Inferior parietal cortex (tissue), 1 donor: ENCODE measurements around the gene MYL5.
"Not testable (repeated sequence)": the region's sequence is repeated elsewhere in the genome, so short reads cannot be mapped to it uniquely, and the experiment has no call there.

Source experiments
- DNase-seq: peaks from one replicate; pipeline ENCODE4 v3.0.0-alpha.2; 2016; ENCODE audit errors: extremely low spot score

The MYL5 gene

GRCh38 chr4:725391-726234 lies 51.3 kb downstream of the MYL5 start:
- no peak for DNase-seq

GRCh38 chr4:726235-726787 lies 52.0 kb downstream of the MYL5 start:
- DNase-seq = no peak

DNA sequence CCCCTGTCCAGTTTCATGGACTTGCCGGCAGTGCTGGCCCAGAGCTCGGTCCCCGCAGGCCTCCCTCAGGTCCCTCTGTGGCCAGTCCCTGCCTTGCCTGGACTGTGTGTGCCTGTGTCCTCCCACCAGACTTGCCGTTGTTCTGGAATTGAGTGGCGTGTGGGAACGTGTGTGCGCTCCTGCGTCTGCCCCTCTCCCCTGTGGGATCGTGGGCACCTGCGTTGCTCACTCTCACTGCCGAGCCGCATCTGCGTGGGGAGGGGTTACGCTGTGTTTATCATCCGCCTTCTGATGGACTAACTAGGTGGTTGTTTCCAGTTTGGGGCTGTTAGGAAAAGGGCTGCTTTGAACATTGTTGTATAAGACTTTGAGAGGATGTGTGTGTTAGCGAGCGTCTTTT lies 52.5 kb downstream of the MYL5 start:
- DNase-seq = no peak

DNA sequence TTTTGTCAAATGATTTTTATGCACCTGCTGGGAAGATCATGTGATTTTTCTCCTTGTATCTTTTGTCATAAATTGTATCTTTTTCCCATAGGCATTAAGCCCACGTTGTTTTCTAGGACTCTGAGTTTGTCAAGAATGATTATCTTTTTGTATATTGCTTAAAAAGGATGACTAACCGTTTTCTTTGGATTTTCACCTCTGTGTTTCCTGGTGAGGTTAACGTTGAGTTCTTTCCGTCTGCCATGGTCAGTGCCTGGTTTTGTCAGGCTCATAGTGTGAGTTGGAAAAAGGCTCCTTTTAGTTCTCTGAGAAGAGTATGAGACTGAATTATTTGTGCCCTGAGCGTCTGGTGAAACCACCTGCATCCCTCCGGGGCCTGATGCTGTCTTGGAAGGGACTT lies 53.2 kb downstream of the MYL5 start:
- DNase-seq = no peak

DNA sequence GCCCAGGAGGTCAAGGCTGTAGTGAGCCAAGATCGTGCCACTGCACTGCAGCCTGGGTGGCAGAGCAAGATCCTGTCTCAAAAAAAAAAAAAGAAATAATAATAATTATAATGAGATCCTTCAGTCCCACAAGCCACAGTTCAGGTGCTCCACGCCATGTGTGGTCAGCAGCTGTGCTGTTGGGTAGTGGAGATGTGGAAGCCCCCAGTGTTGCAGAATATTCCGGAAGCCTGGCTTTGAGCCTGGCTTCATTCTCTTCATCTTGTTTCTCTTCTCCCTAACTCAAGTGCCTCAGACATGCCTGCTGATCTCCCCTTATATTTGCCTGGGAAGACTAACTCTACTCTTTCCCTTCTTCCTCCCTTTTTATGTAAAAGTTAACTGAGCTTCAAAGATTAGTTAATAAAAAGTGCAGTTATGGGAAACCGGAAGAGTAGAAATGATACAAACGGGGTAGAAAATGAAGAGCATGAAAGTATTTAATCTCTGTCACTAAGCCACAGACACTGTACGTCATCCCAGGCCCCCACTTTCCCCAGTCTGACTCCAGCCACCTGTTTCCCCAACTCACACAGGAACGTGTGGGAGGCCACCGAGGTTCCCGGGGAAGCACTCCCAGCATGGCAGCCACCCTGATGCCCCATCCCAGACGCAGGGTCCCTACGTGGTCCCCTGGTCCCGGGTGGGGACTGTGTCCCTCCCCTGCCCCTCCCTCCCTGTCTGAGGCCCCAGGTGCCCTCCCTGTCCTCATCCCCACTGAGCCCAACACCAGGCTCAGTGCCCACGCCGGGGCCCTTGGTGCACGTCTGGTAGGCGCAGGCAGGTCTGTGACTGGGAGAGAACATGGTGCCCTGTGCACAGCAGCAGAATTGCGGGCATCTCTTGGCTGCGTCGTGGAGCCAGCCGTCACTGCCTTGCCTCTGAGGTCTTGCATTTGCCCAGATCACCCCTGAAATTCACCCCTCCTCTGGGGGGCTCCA lies 55.3 kb downstream of the MYL5 start:
- no peak for DNase-seq

DNA sequence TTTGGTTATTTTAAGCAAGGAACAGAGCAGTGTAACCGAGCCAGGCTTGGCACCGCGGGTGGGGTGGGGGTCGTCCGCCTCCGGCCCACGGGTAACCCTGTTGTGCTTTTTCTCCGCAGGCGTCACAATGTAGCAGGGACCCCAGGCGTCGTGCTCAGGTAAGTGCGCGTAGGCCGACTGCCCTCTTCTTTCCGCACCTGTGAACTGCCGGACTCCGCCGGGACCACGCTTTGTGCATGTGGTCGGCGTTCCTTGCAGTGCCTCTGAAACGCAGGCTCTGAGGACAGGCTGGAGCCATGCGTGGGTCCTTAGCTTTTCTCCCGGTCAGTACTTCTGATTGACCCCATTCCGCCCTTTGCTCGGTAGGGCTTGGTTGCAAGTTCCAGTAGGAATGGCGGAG lies 56.2 kb downstream of the MYL5 start:
- DNase-seq = no peak

DNA sequence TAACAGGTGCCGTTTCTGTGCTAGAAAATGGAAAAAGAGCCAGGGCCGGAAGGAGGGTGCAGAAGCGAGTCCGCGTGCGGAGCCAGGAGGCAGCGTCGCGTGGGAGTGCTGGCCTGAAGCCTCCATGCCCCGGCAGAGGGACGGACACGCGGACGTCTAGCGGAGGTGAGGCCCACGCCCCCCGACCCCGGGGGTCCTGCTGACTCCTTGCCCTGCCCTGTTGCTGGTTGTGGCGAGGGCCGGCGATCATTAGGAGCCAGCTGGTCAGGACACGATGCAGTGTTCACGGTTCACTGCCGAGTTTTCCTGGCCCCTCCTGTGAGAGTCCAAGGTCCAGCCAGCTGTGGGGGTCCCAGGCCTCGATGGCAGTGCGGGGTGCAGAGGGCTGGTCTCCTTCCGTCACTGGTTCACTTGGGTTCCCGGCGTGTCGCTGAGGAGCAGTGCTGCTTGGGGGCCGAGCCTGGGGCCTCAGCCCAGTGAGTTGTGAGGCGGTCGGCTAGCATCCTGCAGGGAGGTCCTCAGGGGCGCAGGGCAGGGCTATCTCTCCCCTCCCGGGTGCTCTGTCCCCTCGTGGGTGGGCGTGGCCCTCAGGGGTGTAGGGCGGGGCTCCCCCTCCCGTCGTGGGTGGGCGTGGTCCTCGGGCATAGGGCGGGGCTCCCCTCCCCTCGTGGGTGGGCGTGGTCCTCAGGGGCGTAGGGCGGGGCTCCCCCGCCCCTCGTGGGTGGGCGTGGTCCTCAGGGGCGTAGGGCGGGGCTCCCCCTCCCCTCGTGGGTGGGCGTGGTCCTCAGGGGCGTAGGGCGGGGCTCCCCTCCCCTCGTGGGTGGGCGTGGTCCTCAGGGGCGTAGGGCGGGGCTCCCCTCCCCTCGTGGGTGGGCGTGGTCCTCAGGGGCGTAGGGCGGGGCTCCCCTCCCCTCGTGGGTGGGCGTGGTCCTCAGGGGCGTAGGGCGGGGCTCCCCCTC lies 56.9 kb downstream of the MYL5 start:
- not testable (repeated sequence) for DNase-seq
